ENCODE measurements around the gene CFAP410. TPM values are rescaled to one million over a fixed set of nuclear protein-coding genes. Genes with fewer than 3 reads are reported as not detected.

Gene CFAP410
- total RNA-seq, 1 experiment from 2014 or later, result 10.1 TPM

- Mint-ChIP-seq H3K27ac (ENCODE audit: low read depth, unreplicated experiment) (no peak overlapping the region), H3K4me3 (ENCODE audit: unreplicated experiment) (no peak overlapping the region), H3K4me1 (ENCODE audit: insufficient read depth, unreplicated experiment) (no peaks in the 10 kb centered on the region), H3K9me3 (ENCODE audit: unreplicated experiment) (no peaks in the 10 kb centered on the region), H3K27me3 (ENCODE audit: insufficient read depth, unreplicated experiment) (no peaks in the 10 kb centered on the region), H3K36me3 (ENCODE audit: insufficient read depth, unreplicated experiment) (peaks cover 16% of the 10 kb centered on the region)
- TF ChIP-seq CTCF (IDR thresholded peaks at IDR 0.05; ENCODE audit: unreplicated experiment), result no peak
- intact Hi-C loops (cut with micrococcal nuclease), result no loop called here
- BruUV-seq (replicated peaks), result no TSS peak
- CTCF ChIA-PET, result no interaction called here
- POLR2A ChIA-PET, result interaction anchor here (2.8 kb wide), 1 partner anchor 9 kb away, joined by 9 read pairs; the partner anchor contains the start of gene CFAP410
- DNase-seq (ENCODE audit: unreplicated experiment), result no peak
Measured at GRCh38 chr21:44329086-44329889, 9.9 kb downstream of the CFAP410 start.

- ChIA-PET CTCF (no interaction called here), POLR2A (interaction anchor here (0.7 to 2.8 kb wide), 2 partner anchors 9 to 10 kb away, joined by 3 to 9 read pairs; partner anchors contain the start of gene CFAP410)
- no peaks in the 10 kb centered on the region for H3K9me3 Mint-ChIP-seq (ENCODE audit: unreplicated experiment)
- no peaks in the 10 kb centered on the region for H3K27me3 Mint-ChIP-seq (ENCODE audit: insufficient read depth, unreplicated experiment)
- intact Hi-C loops (cut with micrococcal nuclease), result no loop called here
- no peak for DNase-seq (ENCODE audit: unreplicated experiment)
- H3K4me3 Mint-ChIP-seq (ENCODE audit: unreplicated experiment), result no peak overlapping the region
- no TSS peak for BruUV-seq (replicated peaks)
- TF ChIP-seq CTCF (IDR thresholded peaks at IDR 0.05; ENCODE audit: unreplicated experiment), result no peak
- H3K27ac Mint-ChIP-seq (ENCODE audit: low read depth, unreplicated experiment), result no peak overlapping the region
- peaks cover 21% of the 10 kb centered on the region for H3K36me3 Mint-ChIP-seq (ENCODE audit: insufficient read depth, unreplicated experiment)
- H3K4me1 Mint-ChIP-seq (ENCODE audit: insufficient read depth, unreplicated experiment), result no peaks in the 10 kb centered on the region
Measured at GRCh38 chr21:44328242-44328895, 10.8 kb downstream of the CFAP410 start.

- no peak for DNase-seq (ENCODE audit: unreplicated experiment)
- ChIA-PET POLR2A (interaction anchor here (2.8 kb wide), 1 partner anchor 11 kb away, joined by 9 read pairs; the partner anchor contains the start of gene CFAP410), CTCF (no interaction called here)
- Mint-ChIP-seq H3K27me3 (ENCODE audit: insufficient read depth, unreplicated experiment) (no peaks in the 10 kb centered on the region), H3K27ac (ENCODE audit: low read depth, unreplicated experiment) (no peak overlapping the region), H3K4me1 (ENCODE audit: insufficient read depth, unreplicated experiment) (no peaks in the 10 kb centered on the region), H3K36me3 (ENCODE audit: insufficient read depth, unreplicated experiment) (peaks cover 19% of the 10 kb centered on the region), H3K9me3 (ENCODE audit: unreplicated experiment) (no peaks in the 10 kb centered on the region), H3K4me3 (ENCODE audit: unreplicated experiment) (no peak overlapping the region)
- intact Hi-C loops (cut with micrococcal nuclease), result no loop called here
- no peak for TF ChIP-seq CTCF (IDR thresholded peaks at IDR 0.05; ENCODE audit: unreplicated experiment)
- no TSS peak for BruUV-seq (replicated peaks)
Measured at GRCh38 chr21:44327603-44327974, 11.6 kb downstream of the CFAP410 start.

Measured in MCF 10A (cell line).